NCI-H2081 (cell line): ENCODE measurements around the gene TCEAL1.
"Not testable (repeated sequence)": the region's sequence is repeated elsewhere in the genome, so short reads cannot be mapped to it uniquely, and the experiment has no call there.

Experiments used
- DNase-seq, 2 experiments: peaks; one replicate each; lab custom pipeline; 2025; lab: John Stamatoyannopoulos, UW

The TCEAL1 gene

DNA sequence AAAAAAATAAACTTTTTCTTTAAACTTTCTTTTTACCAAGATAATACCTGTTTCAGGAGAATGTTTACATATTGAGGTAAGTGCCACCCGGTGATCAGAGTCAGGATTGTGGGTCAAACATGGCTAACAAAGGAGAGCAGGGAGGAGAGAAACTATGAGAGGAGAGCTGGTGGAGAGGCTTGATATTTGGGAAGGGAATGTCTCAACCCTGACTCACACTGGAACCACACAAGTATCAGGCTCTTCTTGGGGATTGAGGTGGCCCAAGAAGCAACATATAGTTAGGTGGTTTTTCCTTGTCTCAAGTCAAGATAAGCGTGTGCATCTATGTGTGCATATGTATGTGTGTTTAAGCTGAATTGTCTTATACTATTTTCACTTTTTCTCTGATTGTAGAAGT is 6.7 kb downstream of the TCEAL1 start:
- no peak for DNase-seq

DNA sequence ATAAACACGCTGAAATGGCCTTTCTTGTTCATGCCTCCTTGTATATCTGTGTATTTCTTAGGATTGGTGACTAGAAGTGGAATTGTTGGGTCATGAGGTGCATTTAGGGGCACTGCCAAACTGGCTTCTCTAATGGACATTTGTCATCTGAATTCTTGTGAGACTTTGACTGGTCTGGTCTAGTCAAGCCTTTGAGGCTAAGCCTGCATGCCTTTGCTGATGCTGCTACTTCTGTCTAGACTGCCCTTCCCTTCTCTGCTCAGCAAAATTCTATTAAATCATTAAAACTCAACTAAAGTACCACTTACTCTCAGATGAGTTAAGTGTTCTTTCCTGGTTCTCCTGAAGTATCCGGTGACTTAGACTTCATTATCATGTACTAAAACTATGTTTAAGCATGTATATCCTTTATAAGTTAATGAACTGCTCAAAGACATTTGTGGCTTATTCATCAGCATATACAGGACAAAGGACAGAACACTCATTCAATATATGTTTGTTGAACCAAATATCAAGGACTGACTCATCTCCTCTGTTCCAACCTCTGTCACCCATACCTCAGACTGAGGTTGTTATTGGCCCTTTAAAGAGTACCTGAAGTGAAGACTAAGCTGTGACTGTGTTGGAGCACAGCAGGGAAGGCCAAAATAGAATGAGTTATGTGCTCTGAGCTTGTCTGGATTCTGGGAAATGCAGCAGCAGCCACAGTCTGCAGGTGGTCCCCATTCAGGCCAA is 9.0 kb downstream of the TCEAL1 start:
- no peak for DNase-seq

DNA sequence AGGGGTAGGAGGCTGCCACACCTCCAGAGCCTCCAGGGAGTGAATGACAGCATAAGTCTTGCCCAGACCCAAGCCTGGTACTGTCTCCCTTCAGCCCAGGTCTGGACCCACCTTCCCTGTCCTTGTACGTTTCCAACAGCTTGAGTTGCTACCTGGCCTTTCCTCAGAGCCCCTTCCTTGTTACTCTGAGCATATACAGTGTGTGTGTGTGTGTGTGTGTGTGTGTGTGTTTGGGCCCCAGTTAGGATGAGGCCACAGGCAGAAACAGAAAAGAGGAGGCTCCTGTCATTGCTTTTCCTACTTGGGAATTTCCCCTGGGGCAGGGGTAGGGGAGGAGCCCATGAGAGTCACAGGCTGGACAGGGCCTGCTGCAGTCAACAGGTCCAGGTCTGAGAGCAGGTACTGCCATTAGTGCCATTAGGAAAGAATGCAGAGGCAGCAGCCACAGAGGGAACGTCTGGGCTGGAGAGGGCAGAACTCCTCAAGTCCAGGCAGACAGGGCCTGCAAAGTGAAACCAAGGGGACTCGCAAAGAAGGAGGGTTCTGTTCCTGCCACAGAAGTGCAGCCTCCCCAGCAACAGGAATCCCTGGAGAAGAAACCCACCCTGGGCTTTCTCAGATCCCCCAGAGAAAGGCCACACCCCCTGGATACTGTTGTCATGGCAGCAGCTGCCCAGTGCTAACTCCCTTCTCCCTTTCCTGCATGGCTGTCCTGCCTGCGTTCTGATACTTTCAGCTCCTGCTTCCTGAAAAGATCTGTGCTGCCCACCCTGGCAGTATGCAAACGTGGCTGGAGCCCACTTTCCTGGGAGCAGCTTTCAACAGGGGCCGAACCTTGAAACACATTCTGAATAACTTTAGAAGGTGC is 9.9 kb downstream of the TCEAL1 start:
- DNase-seq, result not testable (repeated sequence)

DNA sequence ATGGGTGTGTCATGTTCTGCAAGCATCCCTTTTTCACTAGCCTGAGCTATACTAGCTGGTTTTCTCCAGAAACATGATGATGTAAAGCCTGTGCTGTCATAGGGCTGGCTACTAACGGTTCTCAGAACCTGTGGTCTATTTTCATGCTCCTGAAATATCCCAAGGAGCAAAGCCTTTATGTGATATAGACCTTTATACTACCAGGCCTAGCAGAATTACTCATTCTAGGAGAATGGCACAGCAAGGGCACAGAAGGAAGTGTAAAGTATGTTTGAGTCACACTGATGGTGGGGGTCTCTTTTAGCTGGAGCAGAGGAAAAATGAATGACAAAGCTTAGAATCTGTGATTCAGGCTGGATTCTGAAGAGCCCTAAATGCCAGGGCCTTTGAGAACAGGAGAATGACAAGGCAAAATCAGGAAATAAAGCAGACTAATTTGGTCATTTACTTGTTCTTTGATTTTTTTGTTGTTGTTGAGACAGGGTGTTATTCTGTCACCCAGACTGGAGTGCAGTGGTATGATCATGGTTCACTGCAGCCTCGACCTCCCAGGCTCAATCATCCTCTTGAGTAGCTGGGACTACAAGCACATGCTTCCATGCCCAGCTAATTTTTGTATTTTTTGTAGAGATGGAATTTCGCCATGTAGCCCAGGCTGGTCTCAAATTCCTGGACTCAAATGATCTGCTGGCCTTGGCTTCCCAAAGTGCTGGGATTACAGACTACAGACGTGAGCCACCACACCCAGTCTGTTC is 11.8 kb downstream of the TCEAL1 start:
- no peak for DNase-seq

DNA sequence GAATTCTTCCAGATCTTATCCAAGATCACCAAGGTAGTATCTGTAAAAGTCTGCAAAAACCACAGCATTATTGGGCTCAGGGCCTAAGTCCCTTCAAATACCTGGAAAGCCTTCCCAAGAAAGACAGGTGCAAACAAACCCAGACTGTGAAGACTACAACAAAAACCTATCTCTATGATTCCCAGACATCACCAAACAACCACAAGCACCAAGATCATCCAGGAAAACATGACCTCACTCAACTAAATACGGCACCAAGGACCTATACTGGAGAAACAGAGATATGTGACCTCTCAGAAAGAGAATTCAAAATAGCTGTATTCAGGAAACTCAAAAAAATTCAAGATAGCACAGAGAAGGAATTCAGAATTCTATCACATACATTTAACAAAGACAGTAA is 15.3 kb downstream of the TCEAL1 start:
- no peak for DNase-seq

DNA sequence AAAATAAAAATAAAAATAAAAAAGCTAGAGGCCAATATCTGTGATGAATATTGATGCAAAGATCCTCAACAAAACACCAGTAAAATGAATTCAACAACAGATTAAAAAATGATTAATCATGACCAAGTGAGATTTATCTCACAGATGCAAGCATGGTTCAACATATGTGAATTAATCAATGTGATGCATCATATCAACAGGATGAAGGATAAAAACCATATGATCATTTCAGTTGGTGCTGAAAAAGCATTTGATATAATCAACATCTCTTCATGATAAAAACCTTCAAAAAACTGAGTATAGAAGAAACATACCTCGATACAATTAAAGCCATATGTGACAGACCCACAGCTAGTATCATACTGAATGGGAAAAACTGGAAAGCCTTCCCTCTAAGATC is 18.9 kb downstream of the TCEAL1 start:
- no peak for DNase-seq

DNA sequence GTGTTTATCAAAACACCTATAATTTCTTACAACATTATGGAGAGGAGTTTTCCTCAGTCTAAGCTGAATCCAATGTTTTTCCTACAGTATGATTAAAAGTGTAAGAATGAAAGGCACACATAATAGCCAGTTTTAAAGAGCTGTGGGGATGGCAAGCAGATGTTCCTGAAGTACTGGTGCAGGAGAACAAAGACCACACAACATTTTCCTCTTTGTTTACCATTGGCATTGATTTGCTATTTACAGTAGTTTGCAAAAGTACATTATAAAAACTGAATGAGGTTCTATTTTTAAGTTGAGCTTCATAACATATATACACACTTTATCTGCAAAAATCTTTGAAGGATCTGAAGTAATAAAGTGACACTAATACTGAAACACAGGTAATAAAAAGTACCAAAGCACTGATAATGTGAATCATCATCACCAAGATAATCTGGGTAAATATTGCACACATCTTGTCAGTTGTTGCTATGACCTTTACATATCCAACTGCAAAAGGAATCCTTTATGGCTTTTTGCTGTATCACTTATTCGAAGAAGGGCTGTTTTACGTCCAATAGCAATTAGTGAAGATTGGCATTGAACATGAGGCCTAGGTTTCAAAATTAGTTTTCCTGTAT is 22.5 kb downstream of the TCEAL1 start:
- DNase-seq, result no peak

DNA sequence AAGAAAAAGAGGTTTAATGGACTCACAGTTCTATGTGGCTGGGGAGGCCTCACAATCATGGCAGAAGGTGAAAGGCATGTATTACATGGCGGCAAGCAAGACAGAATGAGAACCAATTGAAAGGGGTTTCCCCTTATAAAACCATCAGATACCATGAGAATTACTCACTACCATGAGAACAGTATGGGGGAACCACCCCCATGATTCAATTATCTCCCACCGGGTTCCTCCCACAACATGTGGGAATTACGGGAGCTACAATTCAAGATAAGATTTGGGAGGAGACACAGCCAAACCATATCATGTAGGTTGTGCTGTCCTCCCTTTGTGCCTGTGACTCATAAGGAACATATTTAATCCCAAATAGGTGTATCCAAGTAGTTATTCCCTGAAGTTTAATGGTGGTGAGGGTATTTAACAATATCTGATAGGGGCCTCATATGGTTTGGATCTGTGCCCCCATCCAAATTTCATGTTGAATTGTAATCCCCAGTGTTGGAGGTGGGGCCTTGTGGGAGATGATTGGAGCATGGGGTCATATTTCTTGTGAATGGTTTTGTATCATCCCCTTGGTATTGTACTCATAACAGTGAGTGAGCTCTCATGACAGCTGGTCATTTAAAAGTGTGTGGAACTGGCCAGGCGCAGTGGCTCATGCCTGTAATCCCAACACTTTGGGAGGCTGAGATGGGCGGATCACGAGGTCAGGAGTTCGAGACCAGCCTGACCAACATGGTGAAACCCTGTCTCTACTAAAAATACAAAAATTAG is 26.6 kb downstream of the TCEAL1 start:
- not testable (repeated sequence) for DNase-seq

DNA sequence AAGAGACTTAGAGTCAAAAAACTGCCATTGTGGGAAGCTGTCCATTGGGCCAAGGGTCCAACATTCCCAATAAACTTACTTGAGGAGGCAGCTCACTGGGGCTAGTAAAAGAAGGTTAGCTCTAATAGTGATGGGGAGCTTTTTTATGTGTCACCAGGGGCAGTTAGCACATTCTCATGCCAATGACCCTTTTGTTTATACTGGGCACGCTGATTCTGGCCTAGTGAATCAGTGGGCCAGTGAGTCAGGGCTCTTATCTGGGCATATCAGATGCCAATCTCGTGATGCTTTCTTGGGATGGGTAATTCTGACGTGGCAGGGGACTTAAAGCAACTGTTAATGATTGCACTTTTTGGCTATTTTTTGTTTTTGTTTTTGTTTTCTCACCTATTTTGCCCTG is 27.8 kb downstream of the TCEAL1 start:
- no peak for DNase-seq

DNA sequence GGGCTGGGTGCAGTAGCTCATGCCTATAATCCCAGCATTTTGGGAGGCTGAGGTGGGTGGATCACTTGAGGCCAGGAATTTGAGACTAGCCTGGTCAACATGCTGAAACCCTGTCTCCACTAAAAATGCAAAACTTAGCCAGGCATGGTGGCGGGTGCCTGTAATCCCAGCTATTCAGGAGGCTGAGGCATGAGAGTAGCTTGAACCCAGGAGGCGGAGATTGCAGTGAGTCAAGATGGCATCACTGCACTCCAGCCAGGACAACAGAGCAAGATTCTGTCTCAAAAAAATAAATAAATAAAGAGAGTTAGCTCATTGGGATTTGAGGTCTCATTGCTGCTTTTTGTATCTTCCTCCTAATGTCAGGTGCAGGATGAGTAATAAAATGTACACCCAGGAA is 28.3 kb downstream of the TCEAL1 start:
- DNase-seq, result not testable (repeated sequence)

DNA sequence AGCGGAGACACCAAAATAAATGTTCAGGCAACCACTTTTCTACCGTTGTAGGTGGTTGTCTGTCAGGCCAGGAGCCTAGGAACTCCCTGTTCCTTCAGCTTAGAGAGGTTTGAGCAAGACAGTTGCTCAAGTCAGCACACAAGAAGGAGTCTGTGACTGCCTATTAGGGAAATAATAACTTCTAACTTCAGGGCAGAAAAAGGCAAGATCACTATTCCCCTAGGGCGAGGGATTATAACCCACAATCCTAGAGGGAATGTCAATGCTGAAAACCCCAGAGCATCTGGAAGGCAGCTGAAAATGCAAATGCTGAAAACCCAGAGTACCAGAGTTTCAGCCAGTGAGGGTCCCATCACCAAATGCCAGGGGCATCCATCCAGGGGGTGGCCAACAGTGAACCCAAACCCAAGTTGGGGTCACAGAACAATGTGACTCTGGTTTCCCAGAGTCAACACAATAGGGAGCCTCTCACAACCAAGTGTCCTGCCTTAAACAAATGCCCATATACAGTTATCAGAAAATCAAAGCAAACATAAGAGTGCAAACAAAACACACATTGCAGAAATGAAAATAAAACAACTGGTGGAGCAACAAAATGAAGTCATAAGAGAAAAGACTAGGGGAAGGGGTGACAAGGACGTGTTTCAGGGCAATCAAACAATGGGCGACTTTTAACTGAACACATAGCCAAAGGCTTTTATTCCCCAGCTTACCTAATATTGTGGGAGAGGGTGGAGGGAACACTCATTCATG is 30.1 kb downstream of the TCEAL1 start:
- DNase-seq, result no peak

DNA sequence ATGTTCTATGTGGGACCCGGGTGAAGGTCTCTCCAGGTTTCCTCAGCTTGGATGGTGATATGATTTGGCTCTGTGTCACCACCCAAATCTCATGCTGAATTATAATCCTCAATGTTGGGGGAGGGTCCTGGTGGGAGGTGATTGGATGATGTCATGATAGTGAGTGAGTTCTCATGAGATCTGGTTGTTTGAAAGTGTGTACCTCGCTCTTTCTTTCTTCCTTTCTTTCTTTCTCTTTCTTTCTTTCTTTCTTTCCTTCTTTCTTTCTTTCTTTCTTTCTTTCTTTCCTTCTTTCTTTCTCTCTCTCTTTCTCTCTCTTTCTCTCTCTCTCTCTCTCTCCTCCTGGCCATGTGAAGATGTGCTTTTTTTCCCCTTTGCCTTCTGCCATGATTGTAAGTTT is 30.7 kb downstream of the TCEAL1 start:
- DNase-seq, result not testable (repeated sequence)

DNA sequence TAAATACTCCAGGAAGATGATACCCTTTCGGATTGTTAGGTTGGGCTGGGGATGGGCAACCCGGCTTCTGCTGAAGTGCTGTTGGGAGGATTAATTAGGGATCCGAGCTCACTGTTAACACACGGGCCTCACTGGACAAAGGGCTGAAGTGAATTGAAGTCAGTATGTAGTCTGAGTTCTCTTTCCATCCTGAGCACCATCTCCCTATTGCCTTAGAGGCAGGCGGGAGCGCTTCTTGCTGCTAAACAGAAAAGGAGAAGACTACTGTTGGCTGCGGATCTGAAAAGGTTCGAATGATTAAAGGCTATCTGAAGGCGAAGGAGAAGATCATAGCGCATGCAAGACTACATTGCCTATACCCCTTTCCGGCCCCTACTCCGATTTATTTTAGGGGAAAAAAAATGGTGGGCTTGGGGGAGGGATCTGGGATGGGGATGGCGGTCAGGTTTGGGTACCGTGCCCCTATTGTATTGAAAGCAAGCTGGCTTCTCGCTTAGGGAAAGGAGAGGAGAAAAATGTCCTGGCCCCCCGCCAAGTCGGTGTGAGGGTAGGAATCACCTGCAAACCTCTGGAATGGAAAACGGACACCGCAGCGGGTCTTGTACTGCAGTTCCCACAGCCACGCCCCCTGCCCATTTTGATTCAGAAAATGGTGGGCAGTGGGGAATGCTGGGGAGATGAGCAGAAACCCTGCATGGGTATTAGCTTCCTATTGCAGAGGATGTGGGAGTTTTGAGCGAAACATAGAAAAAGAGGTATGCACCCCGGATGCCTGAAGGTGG is 35.4 kb downstream of the TCEAL1 start:
- no peak for DNase-seq

DNA sequence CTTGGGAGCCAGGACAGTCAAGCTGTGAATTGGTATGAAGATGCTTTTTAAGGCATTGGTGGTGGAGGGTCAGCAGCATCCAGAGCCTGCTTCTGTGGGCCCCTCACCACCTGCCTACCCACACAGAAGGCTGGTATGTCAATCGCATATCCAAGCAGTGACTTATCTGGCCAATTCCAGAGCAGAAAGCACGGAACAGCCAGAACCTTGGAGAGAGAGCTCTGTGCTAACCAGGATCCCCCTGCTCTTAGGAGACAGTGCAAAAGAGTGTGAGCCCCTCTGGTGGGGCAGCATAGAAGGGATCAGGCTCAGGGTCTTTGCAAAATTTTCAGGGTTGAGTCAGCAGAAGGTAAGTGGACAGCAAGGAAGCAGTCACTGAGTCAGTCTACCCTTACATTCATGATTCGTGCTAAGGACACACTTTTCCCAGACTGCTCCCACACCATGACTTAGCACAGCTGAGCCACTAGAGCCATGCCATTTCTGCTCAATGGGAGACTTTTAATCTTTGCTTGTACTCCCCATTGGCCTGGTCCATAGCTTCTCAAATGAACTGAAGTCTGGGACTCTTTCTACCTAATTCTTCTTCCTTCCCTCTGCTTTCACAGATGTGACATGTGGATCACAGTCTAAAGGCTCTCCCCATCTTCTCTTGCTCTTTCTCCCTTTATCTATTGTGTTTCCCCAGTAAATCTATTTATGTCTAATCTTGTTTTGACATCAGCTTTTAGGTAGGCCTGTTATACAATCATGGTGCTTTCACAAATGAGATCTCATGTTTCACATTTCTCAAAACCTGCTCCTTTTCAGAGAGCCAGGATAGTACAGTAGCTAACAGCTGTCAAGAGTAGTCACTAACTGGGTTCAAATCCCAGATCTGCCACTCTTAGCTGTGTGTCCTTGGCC is 37.7 kb downstream of the TCEAL1 start:
- DNase-seq, result no peak

DNA sequence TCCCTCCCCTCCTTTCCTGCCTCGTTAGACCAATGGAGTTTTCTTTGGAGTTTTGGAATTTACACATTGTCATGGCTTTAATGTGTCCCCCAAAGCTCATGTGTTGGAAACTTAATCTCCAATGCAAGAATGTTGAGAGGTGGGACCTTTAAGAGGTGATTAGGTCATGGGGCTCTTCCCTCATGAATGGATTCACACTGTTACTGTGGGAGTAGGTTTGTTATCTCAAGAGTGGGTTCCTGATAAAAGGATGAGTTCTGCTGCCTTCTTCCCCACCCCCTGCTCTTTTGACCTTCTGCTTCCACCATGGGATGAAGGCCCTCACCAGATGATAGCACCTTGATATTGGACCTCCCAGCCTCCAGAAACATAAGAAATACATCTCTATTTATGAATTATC is 41.0 kb downstream of the TCEAL1 start:
- DNase-seq, result no peak

DNA sequence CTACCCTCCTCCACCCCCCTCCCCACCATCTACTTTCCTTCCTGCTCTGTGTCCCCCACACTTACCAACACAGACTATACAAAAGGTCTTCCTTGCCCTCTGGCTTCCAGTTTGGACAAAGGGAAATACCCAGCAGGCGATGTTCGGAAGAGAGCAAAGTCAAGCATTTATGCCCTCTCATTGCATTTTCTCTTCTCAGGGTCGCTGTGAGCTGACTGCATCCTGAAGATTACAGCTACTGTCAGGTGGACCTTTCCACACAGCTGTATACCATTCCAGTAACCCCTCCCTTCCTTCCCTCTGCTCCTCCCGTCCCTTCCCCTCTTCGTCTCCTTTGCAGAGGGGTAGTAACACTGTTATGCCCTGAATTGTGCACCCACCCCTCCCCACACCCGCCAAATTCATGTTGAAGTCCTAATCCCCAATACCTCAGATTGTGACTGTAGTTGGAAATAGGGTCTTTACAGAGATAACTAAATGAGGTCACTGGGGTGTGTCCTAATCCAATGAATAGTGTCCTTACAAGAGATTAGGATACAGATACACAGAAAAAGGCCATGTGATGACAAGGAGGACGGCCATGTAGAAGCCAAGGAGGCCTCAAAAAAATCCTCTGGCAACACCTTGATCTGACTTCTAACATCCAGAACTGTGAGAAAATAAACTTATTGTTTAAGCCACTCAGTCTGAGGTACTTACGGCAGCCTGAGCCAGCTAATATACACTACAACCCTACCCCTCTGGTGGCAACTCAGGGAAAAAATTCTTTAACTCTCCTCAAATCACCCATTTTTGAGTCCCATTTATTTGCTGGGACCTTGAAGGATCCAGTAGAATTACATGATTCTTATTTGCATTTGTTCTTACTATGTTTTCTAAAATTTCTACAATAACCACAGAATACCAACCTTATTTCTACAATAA is 46.0 kb downstream of the TCEAL1 start:
- DNase-seq, result no peak

DNA sequence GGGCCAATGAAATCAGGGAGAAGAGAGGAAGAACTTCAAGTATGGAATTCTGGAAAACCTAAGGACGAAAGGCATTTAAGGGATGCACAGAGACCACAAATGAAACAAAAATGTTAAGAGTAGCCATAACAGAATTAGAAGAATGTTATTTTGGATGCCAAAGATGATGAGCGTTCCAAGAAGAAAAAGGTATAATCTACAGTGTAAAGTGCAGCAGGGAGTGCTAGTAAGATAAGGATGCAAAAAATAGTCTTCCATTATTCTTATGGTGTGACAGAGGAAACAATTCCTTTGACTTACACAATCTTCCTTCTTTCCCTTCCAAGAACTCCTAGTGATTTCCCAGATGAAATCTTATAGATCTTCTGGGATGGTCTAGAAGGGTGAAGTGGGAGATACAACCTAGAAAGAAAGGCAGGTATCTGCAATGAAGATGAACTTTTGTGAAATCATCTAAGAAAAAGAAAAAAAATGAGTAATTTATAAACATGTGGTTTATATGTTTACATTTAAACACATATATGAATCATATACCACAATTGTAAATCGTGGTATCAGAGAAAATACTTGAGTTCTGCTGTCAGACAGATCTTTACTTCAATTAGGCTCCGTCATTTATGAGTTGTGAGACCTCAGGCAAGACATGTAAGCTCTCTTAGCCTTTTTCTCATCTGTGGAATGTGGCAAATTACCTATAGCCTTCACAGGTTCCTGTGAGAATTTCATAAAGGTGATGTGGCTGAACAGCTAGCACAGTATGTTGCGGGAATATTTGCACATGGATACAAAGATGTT is 49.6 kb downstream of the TCEAL1 start:
- DNase-seq, result no peak
